NOMO-1 treated with dmso at 0.1 percent for 144 hours (cell line): ENCODE data around the gene PTPN20.

Experiments used
- DNase-seq: peaks from one replicate; lab custom pipeline; 2025; ENCODE audit not compliant: unreplicated experiment; lab: John Stamatoyannopoulos, UW

PTPN20 gene

DNA sequence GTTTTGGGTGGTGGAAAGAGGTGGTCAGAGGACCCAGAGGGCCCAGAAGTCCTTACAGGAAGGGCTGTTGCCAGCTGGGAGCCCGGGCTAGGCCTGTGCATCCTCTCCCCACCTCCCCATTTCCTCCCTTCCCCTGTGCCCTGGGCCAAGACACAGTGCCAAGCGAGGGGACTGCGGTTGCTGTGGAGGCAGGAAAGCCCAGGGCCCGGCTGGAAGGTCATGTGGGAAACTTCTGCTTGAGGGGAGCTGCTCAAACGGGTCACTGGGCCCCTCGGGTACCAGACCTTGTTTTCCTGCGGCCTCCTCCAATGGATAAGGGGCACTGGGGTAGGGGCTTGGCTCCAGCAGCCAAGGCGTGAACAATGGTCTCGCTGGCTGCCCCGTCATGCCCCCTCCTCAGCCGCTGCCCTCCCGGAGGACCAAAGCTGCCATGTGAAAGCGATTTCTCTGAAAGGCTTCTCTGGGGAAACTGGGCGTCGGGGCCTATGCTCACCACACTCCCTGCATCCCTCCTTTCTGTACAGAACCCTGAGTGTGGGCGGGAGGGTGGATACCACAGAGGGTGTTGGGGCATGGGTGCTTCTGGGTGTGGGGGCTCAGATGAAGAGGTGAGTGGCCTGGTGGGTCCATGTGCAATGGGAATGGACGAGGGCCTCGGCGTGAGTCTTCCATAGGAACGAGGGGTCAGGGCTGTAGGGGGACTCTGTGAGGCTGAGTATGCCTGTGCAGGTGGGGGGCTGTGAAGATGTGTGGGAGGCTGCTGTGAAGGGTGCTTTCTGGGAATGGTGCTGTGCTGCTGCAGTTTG, 135.3 kb downstream of the PTPN20 start:
- DNase-seq, result no peak

DNA sequence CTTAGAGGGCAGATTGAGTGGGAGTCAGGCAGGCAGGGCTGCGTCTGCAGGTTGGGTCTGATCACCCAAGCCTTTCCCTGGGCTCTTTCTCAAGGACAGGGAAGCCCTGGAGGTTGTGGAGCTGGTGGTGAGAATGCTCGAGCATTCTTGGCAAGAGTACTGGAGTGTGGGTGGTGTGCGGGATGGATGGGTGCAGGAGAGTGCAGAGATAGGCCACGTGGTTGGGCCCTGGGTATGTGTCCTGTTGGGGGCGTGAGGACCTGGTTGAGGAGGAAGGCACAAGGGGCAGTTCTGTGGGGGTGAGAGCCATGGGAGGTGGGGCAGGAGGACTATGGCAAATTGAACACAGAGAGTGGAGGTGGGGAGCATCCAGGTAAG, 135.9 kb downstream of the PTPN20 start:
- DNase-seq, result peak; percentile 16

DNA sequence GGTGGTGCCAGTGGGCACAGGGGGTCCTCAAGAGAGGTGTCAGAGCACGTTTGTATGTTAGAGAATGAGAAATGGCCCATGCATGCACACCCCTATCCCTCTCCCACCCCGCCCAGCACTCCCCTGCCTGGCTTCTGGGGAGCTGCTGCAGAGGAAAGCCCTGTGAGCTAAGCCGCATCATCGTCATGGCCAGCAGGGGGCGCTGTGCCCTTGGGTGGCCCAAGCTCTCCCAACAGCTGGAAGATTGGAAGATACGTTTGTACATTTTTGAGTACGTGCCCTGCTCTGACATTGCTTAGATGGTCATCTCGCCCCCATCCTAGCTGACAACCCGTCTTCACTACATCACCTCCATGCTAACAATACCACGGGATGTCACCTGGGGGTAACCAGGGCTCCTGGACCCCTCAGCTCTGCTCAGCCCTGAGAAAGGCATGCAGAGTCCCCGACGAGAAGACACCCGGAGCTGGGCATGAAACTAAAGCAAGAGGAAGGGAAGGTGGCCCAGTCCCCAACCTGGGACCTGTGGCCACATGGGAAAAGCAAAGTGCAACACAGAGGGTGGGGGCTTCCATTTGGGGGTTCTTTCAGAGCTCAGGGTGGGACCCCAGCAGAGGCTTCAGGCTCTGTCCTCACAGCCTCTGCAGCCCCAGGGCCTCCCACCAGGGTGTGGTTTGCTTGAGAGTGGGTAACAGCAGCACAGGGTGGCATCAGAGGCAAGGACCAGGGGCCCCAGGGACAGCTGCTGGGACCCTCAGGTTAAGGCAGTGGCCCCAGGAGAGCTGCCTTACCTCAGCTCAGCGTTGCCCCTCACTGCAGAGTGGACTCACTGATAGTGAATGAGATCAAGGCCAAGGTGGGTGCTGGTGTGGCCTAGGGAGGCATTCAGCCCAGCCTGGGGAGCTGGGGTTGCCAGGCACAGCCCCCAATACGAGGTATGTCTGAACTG, 136.6 kb downstream of the PTPN20 start:
- peak; percentile 46 for DNase-seq

DNA sequence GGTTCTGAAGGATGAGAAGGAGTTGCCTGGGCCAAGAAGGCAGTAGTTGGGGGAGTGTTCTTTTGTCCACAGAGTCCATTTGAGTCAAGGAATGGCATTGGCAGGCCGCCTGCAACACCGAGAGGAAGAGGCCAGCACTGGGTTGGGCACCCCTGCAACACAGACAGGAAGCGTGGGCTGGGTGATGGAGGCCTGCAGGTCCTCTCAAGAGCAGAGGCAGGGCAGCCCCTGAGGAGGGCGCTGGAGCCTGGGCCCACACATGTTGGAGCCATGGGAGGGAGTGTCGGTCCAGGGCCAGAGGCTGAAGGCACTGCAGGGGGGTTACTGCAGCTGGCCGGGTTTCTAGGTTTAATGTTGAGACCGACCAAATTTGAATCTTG, 137.3 kb downstream of the PTPN20 start:
- no peak for DNase-seq

DNA sequence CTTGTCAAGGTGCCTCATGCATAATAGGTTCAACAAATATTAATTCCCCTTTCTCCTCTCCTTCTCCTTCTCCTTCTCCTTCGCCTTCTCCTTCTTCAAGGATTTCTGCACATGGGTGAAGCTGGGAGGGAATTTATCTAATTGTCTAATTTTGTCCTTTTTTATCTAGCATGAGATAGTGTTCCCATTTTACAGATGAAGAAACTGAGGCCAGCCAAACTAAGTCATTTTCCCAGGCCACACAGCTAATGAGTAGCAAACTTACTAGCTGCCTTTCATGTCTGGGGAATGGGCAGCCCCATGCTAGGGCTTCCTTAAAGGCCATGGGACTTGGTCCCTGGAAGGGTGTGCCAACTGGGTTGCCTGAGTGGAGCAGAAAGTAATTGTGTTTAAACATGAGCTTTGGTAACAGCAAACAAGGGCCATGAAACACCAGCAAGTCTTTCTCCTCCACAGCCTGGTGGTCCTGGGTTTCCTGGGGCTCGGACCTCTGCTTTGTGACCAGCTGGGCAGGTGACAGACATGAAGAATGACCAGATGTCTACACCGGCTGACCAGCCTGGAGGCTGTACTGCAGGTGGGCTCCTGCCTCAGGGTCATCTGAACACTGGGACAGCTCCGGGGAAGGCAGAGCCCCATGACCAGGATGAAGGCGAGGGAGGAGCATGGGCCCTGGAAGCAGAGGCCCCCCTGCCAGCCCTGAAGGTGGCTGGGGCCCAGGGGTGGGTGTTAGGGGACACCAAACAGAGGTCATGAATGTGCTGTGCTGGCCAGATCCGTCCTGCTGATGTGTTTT, 138.0 kb downstream of the PTPN20 start:
- DNase-seq, result no peak

DNA sequence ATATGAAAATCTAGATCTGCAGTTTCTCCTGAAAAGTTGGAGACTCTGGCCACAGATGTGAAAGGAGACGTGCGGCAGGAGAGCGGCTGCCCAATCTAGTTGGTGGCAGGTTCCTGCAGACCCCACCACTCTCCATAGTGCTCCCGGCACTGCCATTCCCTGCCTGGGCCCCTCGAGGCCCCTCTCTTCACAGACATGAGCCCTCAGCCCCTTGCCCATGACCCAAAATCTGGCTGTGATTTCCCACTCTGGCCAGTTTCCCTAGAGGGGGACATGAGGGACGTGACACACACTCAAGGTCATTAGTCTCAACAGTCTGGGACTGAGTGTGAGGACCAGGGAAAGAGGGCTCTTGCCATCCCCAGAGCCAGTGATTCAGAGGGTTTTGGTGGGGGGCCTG, 138.7 kb downstream of the PTPN20 start:
- no peak for DNase-seq

DNA sequence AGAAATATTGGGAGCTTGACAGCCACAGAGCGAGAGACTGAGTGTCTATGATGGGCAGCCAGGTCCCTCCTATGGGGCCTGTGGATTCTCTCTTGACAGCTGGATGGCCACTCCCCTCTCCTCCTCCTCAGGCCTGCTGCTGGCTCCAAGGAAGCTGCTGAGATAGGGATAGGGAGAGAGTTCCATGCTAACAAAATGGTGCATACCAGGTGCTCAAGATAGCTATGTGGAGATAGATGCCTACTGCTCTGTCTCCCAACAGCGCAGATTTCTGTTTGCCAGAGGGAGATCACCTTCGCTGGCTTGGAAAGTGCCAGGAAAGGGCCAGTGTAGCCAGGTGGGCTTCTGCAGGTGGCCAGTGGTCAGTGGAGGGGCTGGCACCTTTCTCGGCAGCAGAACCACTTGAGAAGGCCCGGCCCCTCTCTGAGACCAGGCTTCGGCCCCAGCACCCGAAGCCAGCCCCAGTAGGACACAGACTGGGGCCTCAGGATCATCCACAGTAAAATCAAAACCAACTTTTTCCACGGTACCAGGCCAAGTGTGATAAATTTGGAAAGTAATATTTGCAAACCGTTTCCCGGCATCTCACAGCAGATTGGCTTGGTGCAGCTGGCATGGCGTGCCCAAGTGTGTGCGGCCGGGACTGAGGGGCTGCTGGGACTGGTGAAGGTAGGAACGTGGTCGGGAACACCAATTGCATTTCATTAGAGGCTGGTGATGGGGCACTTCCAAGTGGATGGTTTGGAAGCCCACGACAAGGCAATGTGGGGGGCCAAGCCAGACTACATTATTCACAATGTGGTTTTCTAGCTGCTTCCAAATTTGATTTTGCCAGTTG, 139.6 kb downstream of the PTPN20 start:
- DNase-seq, result no peak

DNA sequence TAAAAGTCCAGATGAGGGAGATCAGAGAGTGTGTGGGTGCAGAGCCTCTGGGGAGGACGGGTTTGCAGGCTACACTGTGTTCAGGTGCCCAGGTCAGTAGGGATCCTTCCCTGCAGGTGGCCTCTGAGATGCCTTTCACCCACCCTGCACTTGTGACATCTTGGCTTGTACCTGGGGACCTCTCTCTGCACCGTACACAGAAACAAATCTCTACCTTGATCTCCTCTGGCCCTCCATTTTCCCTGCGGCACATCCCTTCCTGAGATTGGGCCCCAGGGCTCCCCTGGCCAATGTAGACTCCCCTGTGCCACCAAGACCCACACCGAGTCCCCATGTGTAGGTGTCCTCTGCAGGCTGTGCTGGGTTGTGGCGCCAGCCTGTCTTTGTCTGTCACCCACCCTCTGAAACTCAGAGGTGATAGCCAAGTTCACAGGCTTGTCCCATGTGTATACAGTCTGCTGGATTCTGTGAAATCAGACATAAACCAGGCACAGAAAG, 140.6 kb downstream of the PTPN20 start:
- no peak for DNase-seq
